Tibial nerve (tissue), 4 donors: ENCODE measurements around the gene CABP1. TPM values are rescaled to one million over a fixed set of nuclear protein-coding genes. Genes with fewer than 3 reads are reported as not detected.

Source experiments
- DNase-seq, 2 donors: peaks; one replicate each; pipeline ENCODE4 v3.0.0-alpha.2; 2019; ENCODE audit warnings: low spot score in 2 of 2
- H3K27ac ChIP-seq, 4 donors: fragments of 200-600 bp; sonication (generic) in 3 of 4; one replicate each; pipeline ENCODE4 v1.5.1; 2017 to 2019; ENCODE audit warnings: mild to moderate bottlenecking in 1 of 4
- H3K27me3 ChIP-seq, 2 donors: fragments of 200-600 bp; sonication (generic) in 1 of 2; one replicate each; pipeline versions ENCODE4 v1.5.1 to v1.6.0; 2017 to 2019
- H3K36me3 ChIP-seq, 3 donors: fragments of 200-600 bp; sonication (generic); one replicate each; pipeline ENCODE4 v1.5.1; 2018 to 2019
- H3K4me1 ChIP-seq, 4 donors: fragments of 200-600 bp; sonication (generic) in 3 of 4; one replicate each; pipeline ENCODE4 v1.5.1; 2017 to 2019
- H3K4me3 ChIP-seq, 4 donors: fragments of 200-600 bp; sonication (generic) in 3 of 4; one replicate each; pipeline ENCODE4 v1.5.1; 2017 to 2019; ENCODE audit warnings: mild to moderate bottlenecking in 1 of 4, moderate library complexity in 1 of 4
- H3K9me3 ChIP-seq, 4 donors: fragments of 200-600 bp; sonication (generic) in 3 of 4; one replicate each; pipeline ENCODE4 v1.5.1; 2017 to 2019
- CTCF ChIP-seq, 5 experiments: fragments of 200-600 bp in 3 of 5; fragments of 450-650 bp in 2 of 5; sonication (generic) in 3 of 5; IDR thresholded peaks; one replicate each; pipeline ENCODE4 v1.5.1; 2016 to 2019; ENCODE audit warnings: antibody characterized with exemption in 5 of 5, mild to moderate bottlenecking in 3 of 5, moderate library complexity in 2 of 5
- EP300 ChIP-seq, 2 donors: sonication (generic); formaldehyde crosslinking; IDR thresholded peaks; one replicate each; pipeline ENCODE4 v1.6.1; 2017; ENCODE audit warnings: antibody characterized with exemption in 2 of 2, mild to moderate bottlenecking in 1 of 2
- POLR2A ChIP-seq, 2 donors: fragments of 450-650 bp; IDR thresholded peaks; one replicate each; pipeline ENCODE4 v1.6.1; 2017; ENCODE audit warnings: antibody characterized with exemption in 2 of 2, mild to moderate bottlenecking in 2 of 2, moderate library complexity in 2 of 2
- WGBS, 2 donors: methylation state at CpG; one replicate each; pipeline ENCODE4 v1.1.5; 2018; 5-methylcytosine and 5-hydroxymethylcytosine counted together
- total RNA-seq, 4 donors: library from RNA; depleted of rRNA; stranded (reverse); fragments of >200 nt; gene quantifications; one replicate each; pipeline ENCODE4 v1.1.0, GENCODE V29; 2016

CABP1 gene
- total RNA-seq, 4 donors from 2014 or later = 0.21 to 0.22 TPM; not detected in 2

DNA sequence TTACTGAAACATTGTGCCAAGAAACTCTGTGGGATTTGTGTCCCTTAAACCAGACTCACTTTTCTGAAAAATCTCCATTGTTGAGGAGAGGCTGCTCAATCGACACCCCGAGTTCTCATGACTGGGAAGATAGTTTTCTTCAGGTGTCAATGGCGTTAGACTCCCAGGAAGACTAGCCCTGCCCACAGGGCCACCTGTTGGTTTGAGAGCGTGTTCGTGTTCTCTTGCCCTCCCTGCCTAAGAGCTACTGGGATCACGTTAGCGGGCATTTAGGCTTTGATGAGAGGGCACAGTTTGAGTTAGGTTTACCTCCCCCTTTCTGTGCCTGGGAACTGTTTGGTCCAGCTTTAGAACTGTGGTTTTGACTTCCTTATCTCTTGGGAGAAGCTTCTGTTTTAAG is 59.1 kb downstream of the CABP1 start:
- no peaks in the 10 kb centered on the region for H3K27me3 ChIP-seq
- 84 to 94% methylated on average over 7 of the region's 7 CpGs for WGBS, 2 donors
- H3K36me3 ChIP-seq = peaks cover 0 to 93% (median 4%) of the 10 kb centered on the region in 3 donors
- H3K9me3 ChIP-seq = no peaks in the 10 kb centered on the region
- no peak overlapping the region for H3K4me3 ChIP-seq
- H3K27ac ChIP-seq = no peak overlapping the region
- H3K4me1 ChIP-seq = no peaks in the 10 kb centered on the region
- no peak for DNase-seq
- no peak for TF ChIP-seq CTCF (IDR thresholded peaks at IDR 0.05)
- TF ChIP-seq EP300 (IDR thresholded peaks at IDR 0.05) = no peak
- no peak for TF ChIP-seq POLR2A (IDR thresholded peaks at IDR 0.05)

DNA sequence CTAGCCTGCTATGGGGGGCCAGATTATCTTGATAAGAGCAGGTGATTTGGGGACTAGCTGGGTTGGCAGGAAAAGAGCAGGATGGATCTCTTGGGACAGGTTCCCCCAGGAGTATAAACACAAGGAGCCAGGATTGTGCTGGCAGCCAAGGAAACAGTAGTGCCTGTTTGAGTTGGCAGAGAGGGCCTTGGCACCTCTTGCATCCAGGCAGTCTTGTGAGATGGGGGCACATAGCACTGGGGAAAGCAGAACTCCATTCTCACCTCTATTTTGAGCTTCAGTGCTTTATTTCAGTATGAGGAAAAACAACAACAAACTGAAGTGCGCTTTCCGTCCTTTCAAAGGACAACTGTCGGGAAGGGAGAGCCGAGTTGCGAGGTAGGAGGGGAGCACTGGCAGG is 60.5 kb downstream of the CABP1 start:
- Histone ChIP-seq H3K27me3 (no peaks in the 10 kb centered on the region), H3K36me3 (peaks cover 0 to 83% (median 0%) of the 10 kb centered on the region in 3 donors), H3K4me1 (no peaks in the 10 kb centered on the region), H3K27ac (no peak overlapping the region), H3K9me3 (no peaks in the 10 kb centered on the region), H3K4me3 (no peak overlapping the region)
- TF ChIP-seq POLR2A (IDR thresholded peaks at IDR 0.05) (no peak), EP300 (IDR thresholded peaks at IDR 0.05) (no peak), CTCF (IDR thresholded peaks at IDR 0.05) (no peak)
- DNase-seq = no peak
- 90% methylated on average over 5 of the region's 5 CpGs for WGBS, 2 donors

- 100% methylated on average over 1 of the region's 1 CpG for WGBS, 2 donors
- peaks cover 0 to 66% (median 0%) of the 10 kb centered on the region in 3 donors for H3K36me3 ChIP-seq
- H3K4me1 ChIP-seq = no peaks in the 10 kb centered on the region
- no peak overlapping the region for H3K27ac ChIP-seq
- no peaks in the 10 kb centered on the region for H3K9me3 ChIP-seq
- no peak for TF ChIP-seq POLR2A (IDR thresholded peaks at IDR 0.05)
- DNase-seq = no peak
- no peaks in the 10 kb centered on the region for H3K27me3 ChIP-seq
- H3K4me3 ChIP-seq = no peak overlapping the region
Observed at GRCh38 chr12:120702637-120703036, 62.2 kb downstream of the CABP1 start.

GRCh38 chr12:120703311-120703942 is 63.0 kb downstream of the CABP1 start:
- 82 to 83% methylated on average over 11 of the region's 11 CpGs for WGBS, 2 donors
- Histone ChIP-seq H3K27ac (no peak overlapping the region), H3K36me3 (peaks cover 0 to 58% (median 0%) of the 10 kb centered on the region in 3 donors)

GRCh38 chr12:120705618-120706017 is 65.2 kb downstream of the CABP1 start:
- peaks cover 0 to 36% (median 0%) of the 10 kb centered on the region in 3 donors for H3K36me3 ChIP-seq
- H3K27ac ChIP-seq = no peak overlapping the region
- TF ChIP-seq CTCF (IDR thresholded peaks at IDR 0.05) = no peak
- TF ChIP-seq POLR2A (IDR thresholded peaks at IDR 0.05) = no peak
- no peak for TF ChIP-seq EP300 (IDR thresholded peaks at IDR 0.05)
- H3K4me3 ChIP-seq = no peak overlapping the region
- WGBS, 2 donors = 95 to 100% methylated on average over 1 of the region's 1 CpG
- no peaks in the 10 kb centered on the region for H3K27me3 ChIP-seq
- peaks cover 0 to 7% (median 4%) of the 10 kb centered on the region in 4 donors for H3K4me1 ChIP-seq
- no peaks in the 10 kb centered on the region for H3K9me3 ChIP-seq
- no peak for DNase-seq

More at GRCh38 chr12:120703311-120703942, 63.0 kb downstream of the CABP1 start:
- no peak for DNase-seq
- no peaks in the 10 kb centered on the region for H3K27me3 ChIP-seq
- no peak overlapping the region for H3K4me3 ChIP-seq
- no peaks in the 10 kb centered on the region for H3K9me3 ChIP-seq
- H3K4me1 ChIP-seq = no peaks in the 10 kb centered on the region
- TF ChIP-seq EP300 (IDR thresholded peaks at IDR 0.05) (no peak), CTCF (IDR thresholded peaks at IDR 0.05) (no peak), POLR2A (IDR thresholded peaks at IDR 0.05) (no peak)
